GM19025 (cell line): ENCODE data around the gene ATP10A.

Experiments used
- ATAC-seq: cut with Tn5 transposase; IDR thresholded peaks from one replicate; pipeline ENCODE4 v1.9.1; 2021; ENCODE audit warnings: mild to moderate bottlenecking, low read depth, moderate library complexity; ENCODE audit not compliant: unreplicated experiment

The ATP10A gene

DNA sequence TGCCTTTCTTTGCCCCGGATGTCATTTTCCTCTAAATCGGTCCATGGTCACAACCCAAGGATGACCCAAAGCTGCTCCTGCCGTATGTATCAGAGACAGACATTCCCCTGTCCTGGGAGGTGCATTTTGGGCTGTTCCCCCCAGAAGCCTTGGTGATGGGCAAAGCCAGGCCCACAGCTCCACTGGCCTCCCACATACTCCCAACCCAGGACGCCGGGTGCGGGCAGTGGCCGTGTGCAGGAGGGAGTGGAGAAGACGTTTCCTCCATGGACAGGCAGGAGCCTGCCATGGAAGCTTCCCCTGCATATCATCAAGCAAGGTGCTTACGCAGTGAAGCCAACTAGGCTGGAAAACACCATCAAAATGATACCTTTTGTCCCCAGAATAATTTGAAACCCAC is 175.0 kb downstream of the ATP10A start:
- ATAC-seq: no peak

DNA sequence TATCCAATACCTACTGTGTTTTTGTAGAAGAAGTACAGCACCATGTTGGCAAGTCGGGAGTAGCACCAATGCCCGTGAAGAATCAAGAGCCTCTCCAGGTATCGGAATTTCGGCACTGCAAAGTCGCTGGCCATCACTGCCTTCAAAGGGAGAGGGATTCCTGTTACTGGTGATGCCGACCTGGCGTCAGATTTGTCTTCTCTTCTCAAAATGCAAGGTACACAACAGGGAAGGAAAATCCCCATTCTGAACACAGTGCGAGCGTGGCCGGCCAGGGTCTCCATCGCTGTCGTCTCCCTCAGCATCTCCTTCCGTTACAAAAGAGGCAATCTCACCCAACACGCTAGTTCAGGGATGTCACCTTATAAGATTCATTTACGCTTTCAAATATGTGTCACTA is 175.4 kb downstream of the ATP10A start:
- no peak for ATAC-seq

DNA sequence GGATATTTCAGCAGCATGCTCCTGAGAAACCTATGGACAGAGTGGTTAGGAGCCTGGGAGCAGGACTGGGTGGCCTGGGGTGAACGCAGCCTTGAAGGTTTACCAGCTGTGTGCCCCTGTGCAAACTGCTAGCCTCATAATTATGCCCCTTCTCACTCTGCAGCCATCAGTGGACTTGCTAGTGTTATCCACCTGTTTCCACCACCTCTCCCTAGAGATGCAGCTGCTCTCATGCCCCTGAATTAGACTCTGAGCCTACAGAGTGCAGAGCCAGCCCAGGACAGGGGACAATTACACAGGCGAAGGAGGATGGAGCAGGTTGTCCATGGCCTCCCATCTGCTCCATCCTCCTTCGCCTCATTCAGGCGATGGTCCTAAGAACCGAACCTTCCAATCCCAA is 175.9 kb downstream of the ATP10A start:
- ATAC-seq: no peak

GRCh38 chr15:25686780-25687179 is 176.3 kb downstream of the ATP10A start:
- no peak for ATAC-seq

DNA sequence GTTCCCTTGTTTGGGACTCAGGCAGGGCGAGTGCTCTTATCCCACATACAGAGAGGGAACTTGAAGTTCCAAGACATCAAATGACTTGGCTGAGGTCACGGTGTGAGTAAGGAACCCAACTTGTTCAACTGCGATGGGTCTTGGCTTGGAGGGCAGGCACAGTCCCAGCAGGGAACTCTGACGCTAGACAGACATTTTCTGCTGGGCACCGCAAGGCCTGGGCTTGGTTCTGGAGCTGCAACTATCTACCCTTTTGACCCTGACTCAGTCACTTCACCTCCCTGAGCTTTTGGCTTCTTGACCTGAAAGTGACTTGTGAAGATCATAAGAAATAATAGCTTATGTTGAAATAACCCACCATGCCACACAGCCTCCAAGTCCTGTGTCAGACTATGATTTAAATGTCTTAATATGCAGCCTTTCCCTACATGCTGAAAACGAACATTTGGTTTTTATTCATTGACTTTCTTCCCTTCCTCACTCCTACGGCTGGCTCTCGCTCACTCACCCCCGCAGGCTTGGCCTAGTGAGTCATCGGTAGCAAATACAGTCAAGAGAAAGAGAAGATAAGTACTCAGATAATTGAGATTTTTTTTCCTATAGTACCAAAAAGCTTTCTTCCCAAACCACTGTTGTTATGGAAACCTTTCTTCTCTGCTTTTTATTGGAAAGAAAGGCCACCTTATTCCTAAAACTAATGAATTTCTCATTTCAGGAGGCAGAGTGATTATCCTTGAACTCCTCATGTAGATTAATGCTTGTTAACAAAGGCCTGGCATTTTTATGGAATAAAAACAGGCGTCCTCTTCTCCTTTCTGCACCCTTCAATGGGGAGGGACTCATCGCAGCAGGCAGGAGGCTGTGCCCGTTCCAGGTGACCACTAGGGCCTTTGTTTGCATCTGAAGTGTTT is 178.4 kb downstream of the ATP10A start:
- ATAC-seq: no peak

DNA sequence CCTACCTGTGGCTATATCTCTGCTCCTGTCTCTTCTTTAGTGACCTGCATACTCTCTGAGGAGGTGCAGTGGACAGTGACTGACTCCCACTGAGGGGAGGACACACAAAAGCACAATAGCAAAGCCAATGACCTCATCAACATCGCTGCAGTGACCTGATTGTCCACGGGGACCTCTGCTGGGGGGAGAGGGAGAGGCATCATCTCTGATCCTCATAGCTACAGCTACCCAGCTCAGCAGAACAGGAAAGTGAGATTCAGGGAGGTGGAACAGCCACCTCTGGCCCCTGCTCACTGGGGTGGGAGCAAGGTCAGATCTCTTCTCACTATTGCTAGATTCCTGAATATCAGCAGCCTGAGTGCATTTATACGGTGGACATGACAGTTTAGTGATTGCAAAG is 179.2 kb downstream of the ATP10A start:
- ATAC-seq: no peak

GRCh38 chr15:25683415-25683814 is 179.7 kb downstream of the ATP10A start:
- ATAC-seq: no peak

DNA sequence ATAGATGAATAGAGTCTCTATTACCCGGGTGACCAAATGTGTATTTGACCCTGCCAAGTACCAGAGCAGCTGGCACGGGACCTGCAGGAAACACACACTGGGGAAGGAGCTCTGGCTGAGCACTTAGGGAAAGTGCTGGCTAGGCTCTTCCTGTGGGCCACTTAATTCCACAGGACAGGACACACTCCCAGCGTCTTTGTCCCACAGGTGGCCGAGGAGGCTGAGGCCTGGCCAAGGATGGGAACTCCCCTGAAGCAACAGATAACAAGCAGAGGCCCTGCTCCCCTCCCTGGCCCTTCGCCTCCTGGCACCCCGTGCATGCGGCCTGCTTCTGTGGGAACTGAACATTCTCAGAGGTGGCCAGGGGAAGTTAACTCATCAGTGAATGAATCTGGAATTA is 180.8 kb downstream of the ATP10A start:
- ATAC-seq: no peak

DNA sequence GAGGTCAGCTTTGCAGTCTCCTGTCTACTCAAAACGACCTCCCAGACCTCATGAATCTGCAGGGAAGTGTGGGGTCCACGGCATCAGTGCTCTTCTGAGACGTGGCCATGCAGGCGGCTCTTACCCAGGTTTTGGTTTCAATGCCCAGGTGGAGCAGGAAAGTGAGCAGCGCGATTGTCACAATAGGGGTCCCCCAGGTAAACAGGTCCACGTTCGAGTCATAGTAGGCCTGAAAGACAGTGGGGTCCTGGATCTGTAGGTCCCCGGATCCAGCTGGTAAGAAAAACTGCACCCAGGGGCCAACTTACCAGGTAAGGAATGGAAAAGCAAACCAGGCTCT is 182.5 kb downstream of the ATP10A start:
- ATAC-seq: no peak

- no peak for ATAC-seq
Measured at GRCh38 chr15:25679964-25680685, 183.0 kb downstream of the ATP10A start.

GRCh38 chr15:25679492-25679891 is 183.6 kb downstream of the ATP10A start:
- ATAC-seq: no peak

DNA sequence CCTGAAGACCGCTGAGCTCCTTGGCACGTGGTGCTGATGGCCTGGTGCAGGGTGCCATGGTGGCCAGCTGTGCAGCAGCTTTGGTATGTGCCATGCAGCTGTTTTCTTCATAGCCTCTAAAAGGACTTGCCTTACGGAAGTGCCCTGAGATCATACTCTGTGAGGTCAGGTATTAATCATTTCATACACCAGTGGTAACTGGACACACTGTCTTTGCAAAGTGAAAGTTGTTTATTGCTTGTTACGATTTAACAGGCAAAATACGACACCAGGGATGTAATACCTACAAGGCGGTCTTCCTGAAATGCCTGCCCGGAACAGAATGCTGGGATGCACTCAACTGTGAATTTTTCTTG is 184.6 kb downstream of the ATP10A start:
- no peak for ATAC-seq

DNA sequence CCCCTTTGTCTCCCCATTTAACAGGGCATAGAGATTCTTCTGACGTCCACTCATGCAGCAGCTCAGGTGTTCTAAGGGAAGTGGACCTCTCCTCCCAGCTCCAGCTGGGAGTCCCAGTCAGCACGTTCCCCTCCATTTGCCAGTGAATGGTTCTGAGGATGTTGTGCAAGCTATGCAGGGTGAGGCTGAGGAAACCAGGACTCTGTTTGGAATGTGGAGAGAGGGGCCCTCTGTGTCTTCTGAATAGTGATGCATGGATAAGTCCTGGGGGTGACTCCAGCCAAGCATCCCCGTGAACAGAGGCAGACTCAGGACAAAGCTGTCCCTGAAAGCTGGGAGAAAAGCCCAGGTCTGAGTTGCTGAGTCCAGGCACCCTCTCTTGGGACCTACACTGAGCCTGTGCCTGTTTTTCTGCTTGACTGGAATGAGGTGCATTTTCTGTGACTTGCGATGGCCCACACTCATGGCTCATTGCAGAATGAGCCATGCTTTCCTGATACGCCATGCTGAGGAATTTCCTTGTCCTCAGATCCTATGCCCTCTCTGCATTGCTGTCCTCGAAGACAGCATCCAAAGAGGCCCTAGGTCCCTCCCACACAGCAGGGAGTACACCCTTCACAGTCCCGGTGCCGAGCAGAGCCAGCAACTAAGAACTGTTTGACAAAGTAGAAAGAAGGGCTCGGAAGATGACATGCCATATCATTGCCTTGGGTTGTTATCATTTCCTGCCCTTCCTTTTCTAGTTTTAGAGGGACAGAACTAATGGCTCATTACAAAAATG is 185.2 kb downstream of the ATP10A start:
- no peak for ATAC-seq

DNA sequence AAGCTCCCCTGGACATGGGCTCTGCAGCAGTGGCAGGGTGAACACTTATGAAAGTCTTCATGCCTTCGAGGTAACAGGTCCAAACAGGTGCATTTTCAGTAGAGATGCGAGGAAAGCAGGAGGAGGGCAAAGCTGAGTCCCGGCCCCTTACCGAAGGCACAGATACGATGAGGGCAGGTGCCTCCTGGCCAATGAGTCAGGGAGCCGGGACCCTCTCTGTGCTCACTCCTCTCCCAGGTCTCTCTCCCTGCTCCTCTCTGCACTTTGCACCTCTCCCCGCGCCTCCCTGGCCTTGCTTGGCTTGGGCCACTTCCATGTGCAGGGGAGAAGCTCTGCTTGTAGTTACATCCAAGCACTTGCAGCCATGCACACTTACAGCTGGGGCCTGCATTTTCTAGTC is 187.1 kb downstream of the ATP10A start:
- ATAC-seq: no peak

GRCh38 chr15:25675396-25675795 is 187.7 kb downstream of the ATP10A start:
- no peak for ATAC-seq

DNA sequence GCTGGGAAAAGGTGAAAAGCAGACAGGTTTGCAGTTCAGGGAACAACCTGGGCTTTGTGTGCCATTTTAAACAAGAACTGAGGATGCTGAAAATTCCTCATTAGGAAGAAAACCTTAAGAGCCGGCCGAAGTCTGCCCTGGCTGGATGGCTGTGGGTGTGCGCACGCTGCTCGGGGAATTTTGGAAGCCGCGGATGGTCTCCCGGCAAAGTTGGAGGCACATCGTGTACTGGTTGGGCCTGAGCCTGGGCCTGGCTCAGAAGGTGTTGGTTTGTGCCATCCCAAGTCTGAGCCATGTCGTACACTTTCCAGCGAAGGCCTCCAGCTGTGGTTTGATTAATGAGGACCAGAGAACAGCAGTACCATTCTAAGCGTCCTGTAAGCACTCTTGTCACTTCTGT is 188.2 kb downstream of the ATP10A start:
- ATAC-seq: no peak

DNA sequence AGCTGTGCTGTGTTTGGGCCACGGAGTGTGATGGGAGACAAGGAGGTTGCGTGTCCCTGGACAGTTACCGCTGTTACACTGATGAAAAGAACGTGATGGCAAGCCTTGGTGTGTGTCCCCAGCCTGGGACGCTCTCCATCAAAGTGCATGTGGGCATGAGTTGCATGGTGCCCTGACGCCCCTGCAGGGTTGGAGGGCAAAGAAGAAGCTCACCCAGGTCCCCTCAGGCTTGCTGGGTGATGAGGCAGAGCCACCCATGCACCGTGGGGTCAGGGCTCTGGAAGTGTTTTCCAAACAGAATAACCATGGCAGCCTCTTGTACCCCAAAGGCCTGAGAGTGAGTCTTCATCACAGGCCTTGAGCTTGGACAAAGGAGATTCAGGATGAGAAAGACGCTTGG is 189.2 kb downstream of the ATP10A start:
- no peak for ATAC-seq

GRCh38 chr15:25673351-25673750 is 189.8 kb downstream of the ATP10A start:
- no peak for ATAC-seq

DNA sequence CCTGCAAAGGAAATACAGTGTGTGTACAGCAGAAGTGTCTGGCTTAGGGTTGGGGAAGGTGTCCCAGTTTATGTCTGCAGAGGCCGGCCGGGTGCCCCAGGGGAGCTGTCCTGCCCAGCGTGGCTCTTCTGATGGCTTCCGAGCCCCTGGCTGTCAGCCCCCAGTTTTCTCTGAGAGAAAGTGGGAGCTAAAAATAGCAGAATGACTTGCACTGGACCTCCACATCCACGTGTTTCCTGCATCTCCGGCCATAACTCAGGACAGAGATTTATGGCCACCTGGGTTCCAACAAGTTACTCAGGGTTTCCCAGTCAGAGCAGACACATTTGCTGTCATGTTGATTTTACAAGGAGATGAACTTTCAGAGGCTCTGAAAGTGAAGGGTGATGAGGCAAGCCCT is 192.0 kb downstream of the ATP10A start:
- no peak for ATAC-seq

DNA sequence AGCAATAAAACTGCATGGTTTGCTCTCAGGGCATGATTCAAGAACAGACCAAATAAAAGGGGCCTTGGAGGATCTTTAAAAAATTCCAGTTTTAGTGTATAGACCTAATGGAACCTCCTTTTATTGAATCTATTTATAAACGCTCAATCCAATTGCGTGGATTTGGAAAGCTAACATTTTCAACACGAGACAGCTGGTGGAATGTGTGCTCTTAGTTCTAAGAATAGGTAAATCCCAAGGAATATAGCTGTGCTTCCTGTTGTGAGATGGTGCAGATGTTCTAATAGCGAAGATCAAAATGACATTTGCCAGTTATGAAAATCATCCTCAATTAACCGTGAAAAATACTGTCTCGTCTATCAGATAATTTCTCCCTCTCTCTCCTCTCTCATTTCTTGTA is 192.5 kb downstream of the ATP10A start:
- no peak for ATAC-seq

DNA sequence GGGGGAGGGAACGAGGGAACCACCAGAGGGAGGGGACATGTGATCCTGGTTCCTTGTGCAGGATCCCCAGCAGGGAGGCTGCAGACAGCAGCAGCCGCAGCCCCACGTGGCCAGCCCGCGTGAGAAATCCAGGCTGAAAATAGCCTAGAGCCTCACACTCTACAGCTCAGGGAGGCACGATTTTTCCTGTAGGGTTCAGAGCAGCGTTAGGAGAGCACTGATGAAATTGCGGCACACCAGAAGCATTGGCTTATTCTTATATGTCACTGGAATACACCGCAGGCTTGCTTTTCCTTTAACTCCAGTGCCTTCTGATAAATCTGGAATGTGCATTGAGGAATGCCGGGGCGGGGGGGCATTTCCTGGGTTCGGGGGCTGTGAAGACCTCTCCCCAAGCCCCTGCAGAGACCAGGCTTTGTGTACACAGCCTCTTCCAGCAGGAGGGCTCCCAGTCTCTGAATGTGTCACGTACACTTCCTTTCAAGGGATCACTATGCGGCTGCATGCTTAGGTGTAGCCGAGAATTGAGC is 193.0 kb downstream of the ATP10A start:
- ATAC-seq: no peak
